Thyroid gland (tissue), 4 donors: Measurements from ENCODE around the gene MUS81. TPM values are rescaled to one million over a fixed set of nuclear protein-coding genes. Genes with fewer than 3 reads are reported as not detected.

Experiments
- DNase-seq, 2 donors: peaks; one replicate each; pipeline ENCODE4 v3.0.0-alpha.2; 2019
- H3K27ac ChIP-seq, 3 donors: fragments of 200-600 bp; sonication (generic); 1 replicate in 2 of 3; 2 replicates in 1 of 3; pipeline ENCODE4 v1.5.1; 2016 to 2019; ENCODE audit warnings: mild to moderate bottlenecking in 1 of 3, moderate library complexity in 1 of 3
- H3K27me3 ChIP-seq: fragments of 200-600 bp; sonication (generic); one replicate; pipeline ENCODE4 v1.5.1; 2019
- H3K36me3 ChIP-seq, 2 donors: fragments of 200-600 bp; sonication (generic); one replicate each; pipeline ENCODE4 v1.5.1; 2016 to 2019
- H3K4me1 ChIP-seq, 2 donors: fragments of 200-600 bp; sonication (generic); one replicate each; pipeline ENCODE4 v1.5.1; 2017 to 2019
- H3K4me3 ChIP-seq, 3 donors: fragments of 200-600 bp; sonication (generic); replicated peaks in 1 of 3; 1 replicate in 2 of 3; 2 replicates in 1 of 3; pipeline ENCODE4 v1.5.1; 2016; ENCODE audit warnings: mild to moderate bottlenecking in 1 of 3
- H3K9me3 ChIP-seq: fragments of 200-600 bp; sonication (generic); one replicate; pipeline ENCODE4 v1.5.1; 2017
- POLR2A ChIP-seq, 2 donors: fragments of 450-650 bp; IDR thresholded peaks; one replicate each; pipeline ENCODE4 v1.6.1; 2017; ENCODE audit warnings: antibody characterized with exemption in 2 of 2, mild to moderate bottlenecking in 2 of 2, moderate library complexity in 1 of 2
- WGBS, 2 donors: methylation state at CpG; one replicate each; pipeline ENCODE4 v1.1.5; 2017; 5-methylcytosine and 5-hydroxymethylcytosine counted together
- intact Hi-C: fragments of 100-400 bp; cut with DNase I; formaldehyde crosslinking; loops from one replicate; pipeline ENCODE4 v1.15.1; 2023
- total RNA-seq, 4 donors: library from RNA; depleted of rRNA; stranded (reverse); fragments of >200 nt; gene quantifications; one replicate each; pipeline ENCODE4 v1.2.3, GENCODE V29; 2016
- TF ChIP-seq, protein P1 (sequence below), 6 experiments: fragments of 200-600 bp in 3 of 6; fragments of 450-650 bp in 3 of 6; sonication (generic) in 3 of 6; IDR thresholded peaks; one replicate each; pipeline ENCODE4 v1.5.1; 2016 to 2019; ENCODE audit warnings: antibody characterized with exemption in 6 of 6, mild to moderate bottlenecking in 2 of 6, inconsistent platforms in 1 of 6, moderate library complexity in 1 of 6

The MUS81 gene
- total RNA-seq, 4 donors from 2014 or later: 31.8 to 61.9 (median 42.5) TPM

DNA sequence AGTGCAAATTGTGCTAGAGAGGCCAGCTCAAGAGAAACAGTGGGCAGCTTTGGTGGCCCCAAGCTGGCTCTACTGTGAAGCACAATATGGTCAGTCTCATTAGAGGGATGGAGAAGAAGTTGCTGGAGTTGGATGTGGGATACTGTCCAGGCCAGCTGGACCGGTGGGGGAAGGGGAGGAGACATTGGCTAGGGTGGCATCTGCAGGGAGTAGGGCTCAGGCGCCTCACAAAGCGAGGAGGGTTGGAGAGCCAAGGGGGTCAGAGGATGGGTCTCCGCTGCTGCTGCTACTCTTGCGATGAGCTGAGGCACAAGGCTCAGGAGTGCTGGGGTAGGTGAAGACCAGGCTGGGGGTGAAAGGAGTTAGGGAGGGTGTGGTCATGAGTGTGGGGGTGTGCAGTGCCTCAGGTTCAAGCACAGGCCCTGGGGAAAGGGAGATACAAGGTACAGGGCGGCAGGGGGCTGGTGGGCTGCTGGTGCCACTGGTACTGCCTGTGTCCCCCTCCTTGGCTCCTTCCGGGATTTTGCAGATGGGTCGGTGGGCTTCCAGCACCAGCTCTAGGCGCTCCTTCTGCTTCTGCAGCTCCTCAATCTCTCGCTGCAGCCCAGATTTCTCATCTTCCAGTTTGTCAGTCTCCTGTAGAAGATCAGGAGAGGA, 32.6 kb downstream of the MUS81 start:
- Histone ChIP-seq H3K9me3 (no peaks in the 10 kb centered on the region), H3K27ac (peak overlapping the region in 2 of 3 donors; percentile 62 to 82), H3K4me1 (peaks cover 28 to 47% of the 10 kb centered on the region in 2 donors), H3K4me3 (no peak overlapping the region), H3K27me3 (no peaks in the 10 kb centered on the region), H3K36me3 (no peaks in the 10 kb centered on the region)
- TF ChIP-seq, protein P1, sequence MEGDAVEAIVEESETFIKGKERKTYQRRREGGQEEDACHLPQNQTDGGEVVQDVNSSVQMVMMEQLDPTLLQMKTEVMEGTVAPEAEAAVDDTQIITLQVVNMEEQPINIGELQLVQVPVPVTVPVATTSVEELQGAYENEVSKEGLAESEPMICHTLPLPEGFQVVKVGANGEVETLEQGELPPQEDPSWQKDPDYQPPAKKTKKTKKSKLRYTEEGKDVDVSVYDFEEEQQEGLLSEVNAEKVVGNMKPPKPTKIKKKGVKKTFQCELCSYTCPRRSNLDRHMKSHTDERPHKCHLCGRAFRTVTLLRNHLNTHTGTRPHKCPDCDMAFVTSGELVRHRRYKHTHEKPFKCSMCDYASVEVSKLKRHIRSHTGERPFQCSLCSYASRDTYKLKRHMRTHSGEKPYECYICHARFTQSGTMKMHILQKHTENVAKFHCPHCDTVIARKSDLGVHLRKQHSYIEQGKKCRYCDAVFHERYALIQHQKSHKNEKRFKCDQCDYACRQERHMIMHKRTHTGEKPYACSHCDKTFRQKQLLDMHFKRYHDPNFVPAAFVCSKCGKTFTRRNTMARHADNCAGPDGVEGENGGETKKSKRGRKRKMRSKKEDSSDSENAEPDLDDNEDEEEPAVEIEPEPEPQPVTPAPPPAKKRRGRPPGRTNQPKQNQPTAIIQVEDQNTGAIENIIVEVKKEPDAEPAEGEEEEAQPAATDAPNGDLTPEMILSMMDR (IDR thresholded peaks at IDR 0.05): no peak
- TF ChIP-seq POLR2A (IDR thresholded peaks at IDR 0.05): no peak
- intact Hi-C loops: no loop called here
- whole genome bisulfite sequencing, 2 donors: 77 to 78% methylated on average over 10 of the region's 10 CpGs
- DNase-seq: no peak

DNA sequence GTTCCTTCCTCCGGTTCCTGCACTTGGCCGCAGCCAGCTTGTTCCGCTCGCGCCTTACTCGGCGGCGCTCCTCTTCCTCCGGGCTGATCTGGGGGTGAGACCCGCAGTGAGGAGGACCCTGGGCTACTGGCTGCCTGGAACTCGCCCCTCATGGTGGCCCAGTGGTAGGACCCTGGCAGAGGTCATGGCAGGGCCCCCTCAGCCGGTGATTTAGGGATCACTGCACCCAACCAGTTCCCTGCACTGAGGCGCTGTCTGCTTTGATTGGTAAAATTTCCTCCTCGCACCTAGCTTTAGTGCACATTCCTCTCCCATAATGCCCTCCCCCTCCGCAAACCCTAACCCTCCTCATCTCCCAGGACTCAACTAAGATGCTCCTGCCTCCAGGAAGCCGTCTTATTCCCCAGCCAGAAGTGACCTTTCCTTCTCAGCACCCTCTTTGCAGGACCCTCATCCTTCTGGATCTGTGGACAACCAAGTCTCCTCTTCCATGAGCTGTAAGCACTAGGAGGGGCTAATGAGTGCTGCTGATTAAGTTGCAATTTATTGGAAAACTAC, 33.9 kb downstream of the MUS81 start:
- H3K4me3 ChIP-seq: no peak overlapping the region
- 75 to 81% methylated on average over 16 of the region's 16 CpGs for WGBS, 2 donors

DNA sequence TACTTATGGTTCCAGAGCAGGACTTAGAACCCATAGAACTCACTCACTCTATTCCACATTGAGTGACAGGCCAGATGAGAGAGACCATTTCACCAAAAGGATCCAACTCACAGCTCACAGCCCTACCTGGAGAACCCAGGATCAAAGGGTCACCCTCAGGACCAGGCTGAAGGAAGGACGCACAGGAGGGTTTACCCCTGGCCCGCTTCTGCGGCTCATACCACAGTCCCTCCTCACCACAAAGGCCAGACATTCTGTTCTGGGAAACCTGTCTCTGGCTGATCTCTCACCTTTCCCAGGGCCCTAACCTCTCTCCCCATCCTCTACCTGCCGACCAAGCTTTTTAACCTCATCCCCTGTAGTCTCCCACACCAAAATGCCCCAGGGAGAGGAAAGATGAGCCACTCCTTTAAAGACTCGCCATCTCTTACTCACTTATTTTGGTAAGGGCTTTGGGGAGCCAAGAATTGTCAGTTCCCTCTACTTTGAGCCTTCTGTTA, 35.3 kb downstream of the MUS81 start:
- WGBS, 2 donors: 94% methylated on average over 5 of the region's 5 CpGs
- Histone ChIP-seq H3K27me3 (peaks cover 9% of the 10 kb centered on the region), H3K9me3 (no peaks in the 10 kb centered on the region), H3K27ac (no peak overlapping the region), H3K4me1 (peaks cover 22 to 43% of the 10 kb centered on the region in 2 donors), H3K36me3 (no peaks in the 10 kb centered on the region), H3K4me3 (no peak overlapping the region)
- intact Hi-C loops: no loop called here
- no peak for DNase-seq
- TF ChIP-seq, protein P1 (IDR thresholded peaks at IDR 0.05): no peak
- no peak for TF ChIP-seq POLR2A (IDR thresholded peaks at IDR 0.05)

More for the DNA sequence above, 33.9 kb downstream of the MUS81 start:
- Histone ChIP-seq H3K27ac (peak overlapping the region; percentile 61 to 82 (median 62)), H3K36me3 (no peaks in the 10 kb centered on the region), H3K9me3 (no peaks in the 10 kb centered on the region), H3K27me3 (peaks cover under 1% of the 10 kb centered on the region), H3K4me1 (peaks cover 22 to 44% of the 10 kb centered on the region in 2 donors)
- TF ChIP-seq POLR2A (IDR thresholded peaks at IDR 0.05): no peak
- TF ChIP-seq, protein P1 (IDR thresholded peaks at IDR 0.05): no peak
- intact Hi-C loops: no loop called here
- no peak for DNase-seq

DNA sequence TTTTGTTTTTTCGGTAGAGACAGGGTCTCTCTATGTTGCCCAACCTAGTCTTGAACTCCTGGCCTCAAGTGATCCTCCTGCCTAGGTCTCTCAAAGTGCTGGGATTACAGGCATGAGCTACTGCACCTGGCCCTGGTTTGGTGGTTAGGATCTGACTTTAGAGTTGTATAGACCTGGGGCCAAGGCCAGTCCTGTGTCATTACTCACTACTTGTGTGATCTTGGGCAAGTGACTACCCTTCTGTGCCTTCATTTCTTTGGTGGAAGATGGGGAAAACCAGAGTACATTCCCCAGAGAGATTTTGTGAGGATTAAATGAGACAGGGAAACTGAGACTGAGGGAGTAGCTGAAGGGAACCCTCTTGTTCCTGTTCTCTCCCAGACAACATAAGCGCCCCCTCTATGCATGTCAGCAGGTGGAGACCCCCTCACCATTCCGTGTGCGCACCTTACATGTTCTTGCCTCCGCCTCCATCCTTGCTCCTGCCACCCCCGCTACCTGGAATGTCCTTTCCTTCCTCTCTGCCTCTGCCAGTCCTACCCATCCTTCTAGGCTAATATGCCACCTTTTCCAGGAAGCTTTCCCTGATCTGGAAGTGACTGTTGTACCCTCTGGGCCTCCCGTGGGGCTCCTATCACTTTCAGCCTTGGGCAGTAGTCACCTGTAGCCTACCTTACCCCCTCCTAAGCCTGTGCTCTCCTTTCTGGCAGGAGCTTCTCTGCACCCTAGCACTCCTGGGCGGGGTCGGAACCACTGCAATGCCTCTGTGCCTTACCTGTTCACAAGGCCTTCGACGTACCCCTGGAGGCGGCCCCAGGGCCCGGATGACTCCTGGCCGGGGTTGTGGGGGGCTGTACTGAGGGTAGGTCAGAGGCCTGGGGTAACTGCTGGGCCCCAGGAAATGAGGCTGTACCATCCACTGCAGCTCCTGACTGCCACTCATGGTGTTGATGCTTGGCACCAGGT, 36.1 kb downstream of the MUS81 start:
- no peaks in the 10 kb centered on the region for H3K9me3 ChIP-seq
- peaks cover 9% of the 10 kb centered on the region for H3K27me3 ChIP-seq
- H3K4me3 ChIP-seq: no peak overlapping the region
- H3K27ac ChIP-seq: no peak overlapping the region
- intact Hi-C loops: no loop called here
- 91 to 93% methylated on average over 14 of the region's 14 CpGs for WGBS, 2 donors
- no peak for TF ChIP-seq POLR2A (IDR thresholded peaks at IDR 0.05)
- TF ChIP-seq, protein P1 (IDR thresholded peaks at IDR 0.05): no peak
- H3K4me1 ChIP-seq: peaks cover 21 to 39% of the 10 kb centered on the region in 2 donors
- no peak for DNase-seq
- H3K36me3 ChIP-seq: no peaks in the 10 kb centered on the region
